NCI-H226 (cell line): ENCODE data around the gene UFD1.

Experiments
- DNase-seq: peaks from one replicate; pipeline ENCODE4 v3.0.0-alpha.2; 2015

The UFD1 gene

DNA sequence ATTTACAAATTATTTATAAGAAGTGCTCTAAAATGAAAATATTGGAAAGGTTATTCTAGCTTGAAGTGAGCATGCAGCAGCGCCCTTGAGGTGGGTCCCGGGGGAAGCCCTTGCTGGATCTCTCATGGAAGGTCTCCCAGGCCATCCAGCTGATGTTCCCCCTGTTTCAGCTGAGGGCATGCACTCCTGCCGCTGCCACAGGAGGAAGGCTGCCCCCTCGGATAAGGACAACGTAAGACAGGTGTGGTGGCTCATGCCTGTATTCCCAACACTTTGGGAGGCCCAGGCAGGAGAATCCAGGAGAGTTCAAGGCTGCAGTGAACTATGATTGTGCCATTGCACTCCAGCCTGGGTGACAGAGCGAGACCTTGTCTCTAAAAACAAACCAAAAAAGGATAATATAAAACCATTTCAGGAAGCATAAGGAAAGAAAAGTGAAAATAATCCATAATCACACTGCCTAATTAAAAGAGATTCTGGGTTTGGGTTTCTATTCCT, 15.7 kb upstream of the UFD1 start:
- DNase-seq, result no peak

DNA sequence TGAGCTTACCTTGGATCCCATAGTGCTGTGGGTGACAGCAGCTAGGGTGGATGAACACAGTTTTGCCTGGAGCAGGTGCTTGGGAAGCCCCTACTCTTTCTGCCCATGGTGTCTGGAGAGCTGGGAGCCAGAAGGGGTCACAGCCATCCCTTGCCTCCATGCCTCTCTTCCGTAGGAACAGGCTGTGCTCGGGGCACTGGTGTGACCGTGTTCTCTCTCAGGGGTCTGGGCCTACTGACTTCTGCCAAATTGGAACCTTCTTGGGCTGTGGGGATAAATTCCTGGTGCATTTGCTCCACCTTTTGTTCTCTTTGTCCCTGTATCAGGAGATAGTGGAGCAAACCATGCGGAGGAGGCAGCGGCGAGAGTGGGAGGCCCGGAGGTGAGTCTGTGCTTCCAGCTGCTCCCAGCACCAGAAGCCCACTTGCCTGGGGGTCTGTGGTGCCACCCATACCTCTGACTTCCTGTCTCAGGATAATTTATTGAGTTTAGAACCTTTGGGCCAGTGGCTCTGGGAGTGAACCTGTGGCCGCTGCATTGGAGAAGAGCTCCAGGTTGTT, 15.1 kb upstream of the UFD1 start:
- DNase-seq, result no peak

DNA sequence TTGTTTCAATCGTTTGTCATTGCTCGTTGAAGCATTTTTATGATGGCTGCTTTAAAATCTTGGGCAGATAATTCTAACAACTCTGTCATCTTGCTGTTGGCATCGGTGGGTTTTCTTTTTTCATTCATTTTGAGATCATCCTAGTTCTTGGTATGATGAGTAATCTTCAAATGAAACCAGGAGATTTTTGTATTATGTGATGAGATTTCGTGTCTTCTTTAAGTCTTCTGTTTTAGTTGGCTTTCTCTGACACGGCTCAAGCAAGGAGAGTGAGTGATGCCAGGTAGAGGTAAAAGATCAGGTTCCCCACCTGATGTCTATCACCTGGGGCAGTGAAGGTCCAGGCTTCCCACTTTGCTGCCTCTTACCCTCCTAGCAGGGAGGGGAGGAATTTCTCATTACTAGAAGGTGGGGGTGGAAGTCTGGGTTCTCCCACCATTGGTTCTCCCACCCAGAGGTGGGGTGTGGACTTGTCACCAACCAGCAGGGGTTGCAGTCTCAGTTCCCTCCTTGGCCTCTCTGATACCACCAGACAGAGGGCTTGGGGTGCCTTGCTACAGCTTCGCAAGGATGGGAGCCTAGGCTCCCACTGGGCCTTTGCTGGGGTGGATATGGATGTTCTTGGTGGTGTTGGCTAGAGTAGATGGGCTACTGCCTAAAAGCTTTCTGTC, 13.6 kb upstream of the UFD1 start:
- DNase-seq, result no peak

DNA sequence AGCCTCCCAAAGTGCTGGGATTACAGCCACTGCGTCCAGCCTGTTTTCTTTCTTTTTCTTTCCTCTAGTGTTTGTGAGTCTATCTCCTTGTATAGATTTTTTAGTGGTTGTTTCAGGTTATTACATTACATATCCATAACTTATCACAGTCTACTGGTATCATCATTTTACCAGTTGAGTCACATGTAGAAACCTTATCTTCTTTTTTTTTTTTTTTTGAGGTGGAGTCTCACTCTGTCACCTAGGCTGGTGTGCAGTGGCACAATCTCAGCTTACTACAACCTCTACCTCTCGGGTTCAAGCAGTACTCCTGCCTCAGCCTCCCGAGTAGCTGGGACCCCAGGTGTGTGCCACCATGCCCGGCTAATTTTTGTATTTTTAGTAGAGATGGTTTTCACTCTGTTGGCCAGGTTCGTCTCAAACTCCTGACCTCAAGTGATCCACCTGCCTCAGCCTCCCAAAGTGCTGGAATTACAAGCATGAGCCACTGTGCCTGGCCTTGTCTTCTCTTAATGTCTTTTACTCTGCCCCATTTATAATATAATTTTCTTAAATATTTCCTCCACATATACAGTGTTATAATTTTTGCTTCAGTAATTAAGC, 11.7 kb upstream of the UFD1 start:
- DNase-seq, result no peak

DNA sequence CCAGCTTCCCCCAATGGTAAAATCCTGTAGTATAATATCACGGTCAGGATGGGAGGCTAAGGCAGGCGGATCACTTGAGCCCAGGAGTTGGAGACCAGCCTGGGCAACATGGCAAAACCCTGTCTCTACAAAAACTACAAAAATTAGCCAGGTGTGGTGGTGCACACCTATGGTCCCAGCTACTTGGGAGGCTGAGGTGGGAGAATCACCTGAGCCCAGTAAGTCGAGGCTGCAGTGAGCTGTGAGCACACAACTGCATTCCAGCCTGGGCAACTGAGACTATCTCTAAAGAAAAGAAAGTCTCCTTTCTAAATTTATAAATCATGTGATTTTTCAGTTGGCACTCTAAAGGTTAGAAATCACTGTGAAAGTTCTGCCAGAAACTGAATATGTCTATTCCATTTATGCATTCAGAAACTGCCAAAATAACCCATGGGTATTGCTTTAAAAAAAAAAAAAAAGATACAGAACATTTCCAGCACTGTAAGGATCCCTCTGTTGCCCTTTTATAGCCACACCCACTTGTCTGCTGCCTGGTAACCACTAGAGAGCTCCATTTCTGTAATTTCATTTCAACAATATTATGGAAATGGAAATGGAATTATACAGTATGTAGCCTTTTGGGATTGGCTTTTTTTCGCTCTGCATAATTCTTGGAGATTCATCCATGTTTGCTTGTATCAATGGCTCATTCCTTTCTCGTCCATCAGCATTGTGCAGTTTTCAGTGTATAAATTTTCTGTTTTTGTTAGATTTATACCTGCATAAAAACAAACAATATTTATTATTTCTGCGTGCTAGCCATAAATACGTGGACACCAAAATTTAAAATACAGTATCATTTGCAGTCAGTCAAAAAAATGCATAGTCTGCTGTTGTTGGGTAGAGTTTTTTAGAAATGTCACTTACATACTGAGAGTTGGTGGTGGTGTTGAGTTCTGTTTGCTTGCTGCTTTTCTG, 10.2 kb upstream of the UFD1 start:
- no peak for DNase-seq

DNA sequence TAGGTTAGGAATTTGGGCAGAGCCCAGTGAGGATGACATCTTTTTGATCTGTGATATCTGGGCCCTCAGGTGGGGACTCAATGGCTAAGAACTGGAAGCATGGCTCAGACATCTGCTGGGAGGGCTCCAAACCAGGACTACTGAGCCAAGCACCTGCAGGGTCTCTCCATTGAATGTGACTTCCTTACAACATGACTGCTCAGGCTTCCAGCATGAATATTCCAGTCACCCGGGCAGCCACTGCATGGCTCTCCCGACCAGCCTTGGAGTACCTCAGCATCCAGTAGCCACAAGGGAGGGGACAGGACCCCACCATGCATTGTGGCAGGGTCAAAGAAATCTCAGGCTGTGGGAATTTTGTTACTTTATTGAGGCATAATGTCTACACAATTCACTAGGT, 9.3 kb upstream of the UFD1 start:
- DNase-seq, result no peak

DNA sequence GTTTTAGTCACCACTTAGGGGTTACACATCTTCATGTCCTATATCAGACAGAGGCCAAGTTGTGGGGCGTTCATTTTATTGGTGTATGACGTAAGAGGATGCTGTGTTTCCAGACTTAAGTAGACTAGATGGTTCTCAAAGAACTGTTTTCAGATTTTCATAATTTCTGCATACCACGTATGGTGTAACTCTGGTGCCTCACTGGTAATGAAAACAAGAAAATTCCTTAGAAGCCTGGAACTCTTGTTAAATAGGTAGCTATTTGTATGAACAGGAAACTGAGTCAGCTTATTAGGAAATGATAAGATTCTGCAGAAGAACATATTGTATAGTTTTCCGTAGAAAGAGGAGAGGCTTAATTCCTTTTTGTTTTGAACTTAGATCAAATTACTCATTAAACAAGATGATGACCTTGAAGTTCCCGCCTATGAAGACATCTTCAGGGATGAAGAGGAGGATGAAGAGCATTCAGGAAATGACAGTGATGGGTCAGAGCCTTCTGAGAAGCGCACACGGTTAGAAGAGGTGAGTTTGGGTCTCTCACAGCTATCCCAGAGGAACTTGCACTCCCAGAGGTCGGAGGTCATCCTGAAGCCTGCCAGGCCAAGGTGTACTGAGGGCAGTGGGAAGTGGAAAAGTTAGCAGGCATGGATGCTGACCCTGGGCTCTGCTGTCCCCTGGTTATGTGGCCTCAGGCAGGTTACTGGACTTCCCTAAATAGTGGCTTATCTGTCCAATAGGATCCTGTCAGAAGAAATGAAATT, 4.7 kb upstream of the UFD1 start:
- no peak for DNase-seq

DNA sequence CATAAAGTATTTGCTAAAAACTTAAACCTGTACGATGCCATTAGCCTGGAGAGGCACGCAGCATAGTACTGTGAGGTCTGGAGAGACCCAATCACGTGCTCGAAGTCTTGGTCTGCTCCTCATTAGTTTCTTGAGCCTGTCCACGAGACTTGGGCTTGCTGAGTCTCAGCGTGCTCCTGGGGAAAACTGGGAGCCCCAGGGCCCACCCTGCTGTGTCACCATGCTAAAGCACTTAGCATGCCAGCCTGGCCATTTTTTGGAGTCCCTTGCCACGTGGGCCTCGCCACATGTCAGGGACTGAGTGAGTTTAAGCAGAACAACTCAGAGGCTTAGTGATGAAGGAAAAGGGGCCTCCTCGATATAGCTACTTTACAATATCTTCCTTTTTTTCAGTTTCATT, 3.3 kb upstream of the UFD1 start:
- no peak for DNase-seq

DNA sequence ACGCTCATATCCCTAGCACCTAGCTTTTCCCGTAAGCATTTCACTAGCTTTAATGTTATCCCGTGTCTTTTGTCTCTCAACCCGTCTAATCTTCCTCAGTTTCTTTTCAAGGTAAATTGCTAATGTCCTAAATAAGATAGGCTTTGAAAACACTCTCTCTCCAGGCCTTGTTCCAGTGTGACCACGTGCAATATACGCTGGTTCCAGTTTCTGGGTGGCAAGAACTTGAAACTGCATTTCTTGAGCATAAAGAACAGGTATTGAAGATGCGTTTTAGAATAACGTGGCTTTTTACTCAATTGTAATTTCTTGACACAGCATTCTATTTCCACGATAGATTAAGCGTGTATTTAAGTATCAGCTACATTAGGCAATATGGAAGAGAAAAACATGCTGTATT, 1.8 kb upstream of the UFD1 start:
- DNase-seq, result no peak

DNA sequence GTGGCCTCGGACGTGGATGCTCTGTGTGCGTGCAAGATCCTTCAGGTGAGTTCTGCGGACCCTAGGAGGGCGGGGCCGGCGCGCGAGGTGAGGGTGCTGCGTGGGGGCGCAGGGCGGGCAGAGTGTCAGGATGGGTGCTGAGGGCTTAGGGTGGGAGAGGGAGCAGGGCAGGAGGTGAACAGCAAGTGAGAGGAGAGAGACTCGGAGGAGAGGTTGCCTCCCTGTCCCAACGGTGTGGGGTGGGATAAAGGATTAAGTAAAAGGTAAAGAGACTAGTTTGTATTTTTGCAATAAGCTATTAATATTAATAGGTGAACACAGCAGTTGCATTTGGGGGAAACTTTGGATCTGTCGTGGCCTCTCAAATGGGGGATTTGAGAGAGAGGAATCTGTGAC, 1.2 kb upstream of the UFD1 start:
- no peak for DNase-seq

DNA sequence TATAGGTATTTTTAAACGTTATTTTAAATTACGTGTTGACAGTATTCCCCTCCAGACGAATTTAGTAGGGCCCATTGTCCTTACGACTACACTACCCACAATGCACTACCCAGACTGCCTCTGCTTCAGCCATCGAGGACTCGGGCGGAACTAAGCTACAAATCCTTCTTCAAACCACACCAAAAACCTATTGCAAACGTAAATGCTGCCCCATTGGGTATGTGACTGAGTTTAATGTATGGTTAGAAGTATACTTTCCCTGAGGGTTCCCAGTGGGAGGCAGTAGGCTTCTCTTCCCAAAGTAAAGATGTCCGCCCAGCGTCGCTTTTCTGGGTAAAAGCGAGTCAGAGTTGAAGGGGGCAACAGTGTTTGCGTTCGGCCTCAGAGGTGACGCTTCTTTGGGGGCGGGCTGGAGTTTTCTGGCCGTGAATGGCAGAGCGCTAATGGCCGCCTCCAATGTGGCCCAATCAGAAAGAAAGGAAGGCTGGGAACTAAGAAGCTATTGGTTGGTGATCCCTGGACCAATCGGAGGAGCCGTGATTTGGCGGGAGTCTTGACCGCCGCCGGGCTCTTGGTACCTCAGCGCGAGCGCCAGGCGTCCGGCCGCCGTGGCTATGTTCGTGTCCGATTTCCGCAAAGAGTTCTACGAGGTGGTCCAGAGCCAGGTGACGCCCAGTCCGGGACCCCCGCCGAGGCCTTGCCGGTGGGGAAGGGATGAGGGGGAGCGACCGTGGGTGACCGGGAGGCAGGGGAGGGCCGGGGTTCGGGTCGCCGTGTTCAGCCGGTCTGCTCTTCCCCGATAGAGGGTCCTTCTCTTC, 571 bp upstream of the UFD1 start, which contains the start of gene CDC45:
CDC45 (plus strand) TSS at position 566 of the 818 bp plus-strand sequence; CDS start at position 615, 49 bp downstream.
- DNase-seq, result peak; percentile 93

DNA sequence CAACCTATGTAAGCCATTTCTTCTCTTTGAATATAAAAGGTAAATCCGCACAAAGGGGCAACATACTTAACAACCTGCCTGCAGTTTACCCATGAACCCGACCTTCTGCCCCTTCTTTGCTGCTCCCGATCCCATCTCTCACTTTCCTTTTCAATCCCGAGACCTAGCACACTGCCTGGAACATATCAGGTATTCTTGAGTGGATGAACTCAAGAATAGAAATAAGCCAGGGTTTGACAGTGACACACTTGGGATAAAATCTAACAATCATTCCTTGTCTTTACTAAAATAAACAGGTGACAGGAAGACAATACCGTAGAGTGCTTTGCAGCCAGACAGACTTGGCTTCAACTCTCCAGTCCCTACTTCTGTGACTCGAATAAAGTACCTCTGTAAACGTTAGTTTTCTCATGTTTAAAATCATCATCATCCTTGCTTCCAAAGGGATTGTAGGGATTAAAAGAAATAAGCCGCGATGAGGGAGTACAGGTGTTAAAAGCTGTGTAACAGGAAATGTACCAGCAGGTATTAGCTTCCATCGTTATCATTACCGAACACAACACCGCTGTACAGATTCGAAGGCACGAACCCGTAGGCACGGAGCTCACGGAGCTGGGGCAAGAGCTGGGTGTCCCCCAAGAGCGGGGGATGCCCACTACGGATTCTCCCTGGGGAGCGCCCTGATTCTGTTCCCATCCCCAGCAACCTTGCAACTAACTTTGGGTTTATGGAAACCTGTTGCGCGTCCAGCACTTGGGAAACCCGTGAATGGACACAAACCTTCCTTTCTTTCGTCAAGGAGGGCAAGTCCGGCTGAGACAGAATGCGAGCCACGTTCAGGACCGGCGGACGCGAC, 720 bp downstream of the UFD1 start:
- no peak for DNase-seq

DNA sequence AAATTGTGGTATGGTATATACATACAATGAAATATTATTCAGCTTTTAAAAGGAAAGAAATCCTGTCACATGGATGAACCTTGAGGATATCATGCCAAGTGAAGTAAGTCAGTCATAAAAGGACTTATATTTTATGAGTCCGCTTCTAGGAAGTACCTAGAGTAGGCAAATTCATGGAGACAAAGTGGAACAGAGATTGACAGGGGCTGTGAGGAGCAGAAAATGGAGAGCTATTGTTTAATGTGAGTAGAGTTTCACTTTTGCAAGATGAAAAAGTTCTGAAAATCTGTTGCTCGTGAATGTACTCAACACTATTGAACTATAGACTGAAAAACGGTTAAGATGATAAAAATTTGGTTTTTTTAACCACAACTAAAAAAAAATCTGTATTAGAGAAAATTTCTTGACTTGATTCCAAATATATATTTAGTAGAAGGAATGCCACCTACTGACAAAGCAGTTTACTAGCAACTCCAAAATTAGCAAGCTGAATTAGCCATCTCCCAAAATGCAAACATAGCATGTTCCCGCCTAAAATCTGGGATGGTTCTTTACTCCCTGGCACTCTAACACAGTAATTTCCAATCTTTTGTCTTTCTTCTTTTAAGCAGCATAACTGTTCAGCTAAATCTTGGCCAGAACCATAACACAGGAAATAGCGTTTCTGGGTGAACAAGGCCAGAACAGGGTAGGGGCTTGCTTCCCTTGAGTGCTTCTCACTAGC, 1.5 kb downstream of the UFD1 start:
- DNase-seq, result no peak

DNA sequence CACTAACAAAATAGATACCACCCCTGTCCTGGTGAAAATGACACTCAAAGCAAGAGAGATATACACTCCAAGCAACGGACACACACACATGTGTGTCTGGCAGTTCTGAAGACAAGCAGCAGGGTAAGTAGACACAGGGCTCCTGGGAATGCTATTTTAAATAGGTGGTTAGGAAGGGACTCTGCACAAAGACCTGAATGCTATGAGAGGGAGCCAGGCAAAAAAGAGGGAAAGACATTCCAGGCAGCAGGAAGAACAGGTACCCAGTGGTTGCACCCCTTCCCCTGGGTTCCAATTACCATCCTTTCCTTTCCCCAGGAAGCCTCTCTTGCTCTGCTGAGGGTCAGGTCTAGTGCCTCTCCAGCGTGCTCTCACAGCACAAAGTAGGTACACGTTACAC, 3.0 kb downstream of the UFD1 start:
- DNase-seq, result no peak

DNA sequence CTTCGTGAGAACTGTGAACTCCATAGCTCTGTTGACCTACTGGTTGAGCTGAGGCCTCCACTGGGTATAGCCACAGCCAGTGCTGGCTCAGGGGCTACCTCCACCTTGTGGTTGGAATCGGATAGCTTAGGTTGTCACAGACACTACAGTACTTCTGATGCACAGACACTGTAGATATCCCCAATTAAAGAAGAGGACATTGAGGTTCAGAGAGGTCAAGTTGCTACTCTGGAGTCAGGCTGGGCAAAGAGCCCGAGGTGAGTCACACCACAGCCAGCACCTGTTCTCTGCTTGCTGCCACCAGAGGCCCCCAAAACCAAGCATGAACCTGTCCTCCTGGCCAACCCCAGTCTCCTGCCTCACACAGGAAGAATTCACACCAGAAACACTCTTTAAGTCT, 5.4 kb downstream of the UFD1 start:
- no peak for DNase-seq

DNA sequence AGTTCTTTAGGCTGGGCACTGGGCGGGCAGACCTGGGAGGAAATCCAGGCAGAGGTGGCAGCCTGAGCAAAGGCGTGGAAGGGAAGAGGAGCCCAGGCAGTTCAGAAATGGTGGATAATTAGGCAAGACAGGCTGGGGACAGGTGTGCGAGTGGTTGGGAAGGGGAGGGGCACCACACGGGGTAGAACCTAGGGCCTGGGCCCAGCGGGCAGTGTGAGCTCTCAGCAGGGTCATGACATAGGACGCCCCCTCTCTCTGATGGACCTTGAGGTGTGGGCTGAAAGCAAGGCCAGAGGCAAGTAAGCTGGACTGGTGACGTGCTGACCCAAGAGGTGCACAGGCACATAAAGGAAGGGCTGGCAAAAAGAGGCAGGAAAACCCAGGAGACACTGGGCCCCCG, 6.8 kb downstream of the UFD1 start:
- no peak for DNase-seq

DNA sequence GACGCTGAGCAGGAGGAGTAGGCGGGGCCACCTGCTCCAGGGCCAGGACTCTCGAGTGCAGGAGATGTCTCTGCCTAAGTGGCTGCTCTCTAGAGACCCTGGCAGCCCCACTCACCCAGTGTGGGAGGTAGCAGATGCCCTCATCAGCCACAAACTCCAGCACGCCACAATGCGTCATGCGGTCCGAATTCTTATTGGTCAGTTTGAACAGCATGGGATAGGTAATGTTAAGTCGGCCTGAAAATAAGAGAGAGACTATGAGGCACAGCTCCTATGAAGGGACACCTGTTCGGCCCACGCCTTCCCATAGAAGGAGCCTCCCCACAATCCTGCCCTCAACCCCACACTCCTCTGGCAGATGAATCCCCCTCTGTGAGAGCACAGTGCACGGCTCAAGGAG, 7.4 kb downstream of the UFD1 start:
- DNase-seq, result no peak

DNA sequence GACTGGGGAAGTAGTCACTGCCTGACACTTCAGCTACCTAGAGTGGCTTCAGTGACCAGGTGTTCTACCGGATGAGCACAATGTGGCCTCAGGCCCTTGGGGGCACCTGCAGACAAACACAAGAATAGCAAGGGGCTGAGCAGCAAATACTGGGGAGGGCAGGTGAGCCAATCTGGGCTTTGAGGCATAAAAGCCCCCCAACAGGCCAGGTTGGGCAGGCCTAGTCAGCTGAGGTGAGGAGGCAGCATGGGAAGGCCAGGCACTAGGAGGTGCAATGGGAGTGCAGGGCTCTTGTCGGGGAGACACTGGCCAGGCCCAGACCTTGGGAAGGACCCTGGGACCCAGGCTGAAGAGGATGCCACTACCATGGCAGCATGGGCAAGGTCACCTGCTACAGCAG, 9.0 kb downstream of the UFD1 start:
- no peak for DNase-seq

DNA sequence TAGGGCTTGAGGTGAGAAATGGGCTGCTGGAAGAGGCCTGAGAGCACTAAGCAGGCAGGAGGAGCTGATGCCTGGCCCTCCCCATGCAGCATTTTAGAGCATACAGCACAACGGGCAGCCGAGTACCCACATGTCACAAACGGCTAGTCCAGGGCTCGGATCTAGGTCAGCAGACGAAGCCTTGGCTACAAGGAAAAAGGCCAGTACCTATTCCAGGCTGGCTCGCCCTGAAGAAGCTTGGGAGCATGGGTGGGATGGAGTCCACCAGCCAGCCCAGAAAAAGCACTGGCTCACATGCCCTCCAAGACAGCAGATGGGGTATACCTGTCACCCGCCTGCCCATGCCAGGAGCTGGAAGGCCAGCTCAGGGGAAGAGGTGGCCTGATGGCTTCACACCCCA, 9.6 kb downstream of the UFD1 start:
- no peak for DNase-seq

DNA sequence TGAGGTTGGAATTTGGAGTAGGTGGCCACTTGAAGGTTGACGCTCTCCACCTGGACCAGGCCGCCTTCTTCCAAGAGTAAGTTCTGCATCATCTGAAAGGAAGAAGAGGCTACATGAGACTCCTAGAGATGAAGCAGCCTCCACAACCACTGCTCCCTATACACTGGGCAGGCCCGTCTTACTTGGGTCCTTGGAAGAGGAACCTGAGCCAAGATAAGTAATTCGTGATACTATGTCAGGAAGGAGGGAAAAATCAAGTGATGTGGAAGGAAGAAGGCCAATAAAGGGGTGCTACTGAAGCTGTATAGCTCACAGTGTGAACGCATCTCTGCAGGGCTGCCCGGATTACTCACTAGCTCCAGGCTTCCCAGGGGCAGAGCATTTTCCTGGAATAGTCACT, 11.1 kb downstream of the UFD1 start:
- no peak for DNase-seq
